HepG2 (cell line): ENCODE results near the gene LASP1. TPM values are rescaled to one million over a fixed set of nuclear protein-coding genes. Genes with fewer than 3 reads are reported as not detected.
A peak's percentile ranks its signal among the peaks of the same experiment; 100 is the strongest.

ENCODE experiments used
- ATAC-seq: fragments of 200-7000 bp; cut with Tn5 transposase; 3 replicates; pipeline ENCODE4 v1.9.1; 2020; ENCODE audit warnings: mild to moderate bottlenecking, moderate library complexity
- BruUV-seq: library from RNA; stranded (reverse); fragments of 400-500 nt; replicated peaks from 2 replicates; lab custom pipeline; 2021; lab: Mats Ljungman, UMichigan
- CTCF ChIA-PET: fragments of 300-600 bp; formaldehyde crosslinking; extraction: SDS; loops from one replicate; lab custom pipeline; 2021; ENCODE audit warnings: low total read pairs, inconsistent platforms, low intra/inter-chr PET ratio; lab: Yijun Ruan, JAX
- POLR2A ChIA-PET: fragments of 350-600 bp; sonication (Branson Sonifier 250); formaldehyde crosslinking; loops from one replicate; lab custom pipeline; 2020; ENCODE audit warnings: antibody characterized with exemption, inconsistent platforms; lab: Yijun Ruan, JAX
- DNase-seq: peaks from one replicate; pipeline ENCODE4 v3.0.0-alpha.2; 2015; ENCODE audit warnings: low spot score
- FAIRE-seq: peaks from 3 replicates; lab custom pipeline; 2011; peaks lifted over from hg19 to GRCh38; lab: Jason Lieb, UNC
- H2AFZ ChIP-seq: one replicate; pipeline ENCODE4 v1.6.1; 2011; ENCODE audit warnings: low read length, inconsistent platforms
- H3K27ac ChIP-seq: fragments of 300-600 bp; 3 replicates; pipeline ENCODE4 v1.8.0; 2011; ENCODE audit warnings: mixed run types, mild to moderate bottlenecking, mixed read lengths, low read length, inconsistent platforms; ENCODE audit not compliant: insufficient read depth; ENCODE audit errors: extremely low read length
- H3K27me3 ChIP-seq, 2 experiments: fragments of 200-600 bp in 1 of 2; 2 replicates in 1 of 2; 3 replicates in 1 of 2; pipeline versions ENCODE4 v1.6.0 to v1.8.0; 2011; ENCODE audit warnings: low read length in 2 of 2, mild to moderate bottlenecking in 2 of 2, moderate library complexity in 2 of 2, inconsistent platforms in 1 of 2; ENCODE audit not compliant: insufficient read depth in 2 of 2, control insufficient read depth in 1 of 2
- H3K36me3 ChIP-seq, 2 experiments: fragments of 200-600 bp in 1 of 2; replicated peaks in 1 of 2; 2 replicates in 1 of 2; 3 replicates in 1 of 2; pipeline versions ENCODE4 v1.5.1 to v1.8.0; 2011; ENCODE audit warnings: low read length in 2 of 2, inconsistent platforms in 1 of 2; ENCODE audit not compliant: insufficient read depth in 2 of 2, control insufficient read depth in 1 of 2
- H3K4me1 ChIP-seq: 2 replicates; pipeline ENCODE4 v1.5.1; 2012; ENCODE audit warnings: low read length, inconsistent platforms; ENCODE audit not compliant: insufficient read depth
- H3K4me2 ChIP-seq: 2 replicates; pipeline ENCODE4 v1.6.0; 2011; ENCODE audit warnings: low read depth, low read length, inconsistent platforms
- H3K4me3 ChIP-seq, 3 experiments: fragments of 200-600 bp in 1 of 3; sonication (generic), shearing (Covaris generic) in 1 of 3; replicated peaks in 1 of 3; 2 replicates each; pipeline ENCODE4 v1.5.1; 2011 to 2016; ENCODE audit warnings: low read length in 3 of 3, inconsistent platforms in 2 of 3, low read depth in 2 of 3, mild to moderate bottlenecking in 2 of 3, control low read depth in 1 of 3, mixed read lengths in 1 of 3; ENCODE audit not compliant: insufficient read depth in 1 of 3
- H3K79me2 ChIP-seq: one replicate; pipeline ENCODE4 v1.6.1; 2011; ENCODE audit warnings: low read length, inconsistent platforms; ENCODE audit not compliant: insufficient read depth
- H3K9ac ChIP-seq: 2 replicates; pipeline ENCODE4 v1.6.0; 2011; ENCODE audit warnings: mild to moderate bottlenecking, low read depth, low read length, inconsistent platforms; ENCODE audit not compliant: insufficient read depth
- H3K9me3 ChIP-seq: 2 replicates; pipeline ENCODE4 v1.5.1; 2012; ENCODE audit warnings: mild to moderate bottlenecking, low read length
- H4K20me1 ChIP-seq: 2 replicates; pipeline ENCODE4 v1.6.0; 2011; ENCODE audit warnings: inconsistent platforms, mild to moderate bottlenecking, low read length, moderate library complexity; ENCODE audit not compliant: insufficient read depth
- ZNF460 ChIP-seq: sonication (generic); formaldehyde crosslinking; IDR thresholded peaks from 2 replicates; pipeline ENCODE4 v1.5.1; 2020; ENCODE audit warnings: missing genetic modification reagents, mild to moderate bottlenecking, borderline replicate concordance
- WGBS: methylation state at CpG from one replicate; pipeline ENCODE4 v1.1.6; 2017; ENCODE audit warnings: low lambda C conversion rate; 5-methylcytosine and 5-hydroxymethylcytosine counted together
- in situ Hi-C: cut with HindIII; loops from 2 replicates; pipeline ENCODE4 v1.10.0; 2017; ENCODE audit warnings: low pct_unique_long_range_greater_than_20kb; ENCODE audit not compliant: extremely low pct_ligation_motif_present
- intact Hi-C: fragments of 100-400 bp; cut with micrococcal nuclease; formaldehyde crosslinking; loops from one replicate; pipeline ENCODE4 v1.10.0; 2022; ENCODE audit not compliant: unreplicated experiment
- polyA plus RNA-seq, 8 experiments: library from polyadenylated mRNA; depleted of rRNA in 3 of 8; stranded (reverse) in 7 of 8; unstranded in 1 of 8; fragments of >200 nt; fragmentation: Illumina TruSeq in 4 of 8; extraction: Trizol in 4 of 8; gene quantifications; 2 replicates each; pipeline versions ENCODE4 v1.2.1 to v1.2.3, GENCODE V29; 2011 to 2016; ENCODE audit warnings: low read depth in 4 of 8, missing spikeins in 1 of 8, mixed read lengths in 1 of 8; ENCODE audit not compliant: insufficient read depth in 1 of 8
- total RNA-seq, 5 experiments: library from RNA; depleted of rRNA; stranded (reverse); fragments of >200 nt; fragmentation: Illumina TruSeq; extraction: Trizol; gene quantifications; 2 replicates each; pipeline ENCODE4 v1.2.3, GENCODE V29; 2016; ENCODE audit warnings: low read depth in 1 of 5
- TF ChIP-seq, protein P1 (sequence below): sonication (generic); formaldehyde crosslinking; IDR thresholded peaks from 2 replicates; pipeline ENCODE4 v1.4.0; 2020; ENCODE audit warnings: missing genetic modification reagents
- TF ChIP-seq, protein P2 (sequence below), 2 experiments: fragments of 450-650 bp in 1 of 2; sonication (generic) in 1 of 2; formaldehyde crosslinking; IDR thresholded peaks; 2 replicates each; pipeline versions ENCODE4 v1.5.0 to v1.8.0; 2020 to 2022; ENCODE audit warnings: mild to moderate bottlenecking in 1 of 2, missing genetic modification reagents in 1 of 2
- TF ChIP-seq, protein P3 (sequence below): sonication (generic); formaldehyde crosslinking; IDR thresholded peaks from 2 replicates; pipeline ENCODE4 v1.8.0; 2022; ENCODE audit warnings: mild to moderate bottlenecking, missing genetic modification reagents, moderate library complexity
- TF ChIP-seq, protein P4 (sequence below): fragments of 450-650 bp; IDR thresholded peaks from 2 replicates; pipeline ENCODE4 v1.6.1; 2016
- TF ChIP-seq, protein P5 (sequence below): sonication (generic); formaldehyde crosslinking; IDR thresholded peaks from 2 replicates; pipeline ENCODE4 v1.5.0; 2020; ENCODE audit warnings: mild to moderate bottlenecking, missing genetic modification reagents

Gene LASP1
- total and polyA plus RNA-seq, 2 of the 13 experiments (the other 11 are each of a cell fraction or from before 2014, with no cell fraction given), result 70.1 to 97.0 TPM

DNA sequence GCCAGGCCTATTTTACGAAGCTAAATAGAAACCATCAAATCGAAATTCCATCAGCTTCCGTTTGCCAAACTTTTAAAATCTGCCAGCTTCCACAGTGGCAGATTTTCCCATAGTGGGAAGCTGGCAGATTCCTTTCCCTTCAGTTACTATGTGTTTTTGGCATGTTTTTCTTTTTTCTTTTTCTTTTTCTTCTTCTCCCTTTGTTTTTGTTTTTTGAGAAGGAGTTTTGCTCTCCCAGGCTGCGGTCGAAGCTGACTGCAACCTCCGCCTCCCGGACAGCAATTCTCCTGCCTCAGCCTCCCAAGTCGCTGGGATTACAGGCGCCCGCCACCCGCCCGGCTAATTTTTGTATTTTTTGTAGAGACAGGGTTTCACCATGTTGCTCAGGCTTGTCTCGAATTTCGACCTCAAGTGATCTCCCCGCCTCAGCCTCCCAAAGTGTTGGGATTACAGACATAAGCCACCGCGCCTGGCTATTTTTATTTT, 44.1 kb upstream of the LASP1 start (continued):
- TF ChIP-seq, protein P1, sequence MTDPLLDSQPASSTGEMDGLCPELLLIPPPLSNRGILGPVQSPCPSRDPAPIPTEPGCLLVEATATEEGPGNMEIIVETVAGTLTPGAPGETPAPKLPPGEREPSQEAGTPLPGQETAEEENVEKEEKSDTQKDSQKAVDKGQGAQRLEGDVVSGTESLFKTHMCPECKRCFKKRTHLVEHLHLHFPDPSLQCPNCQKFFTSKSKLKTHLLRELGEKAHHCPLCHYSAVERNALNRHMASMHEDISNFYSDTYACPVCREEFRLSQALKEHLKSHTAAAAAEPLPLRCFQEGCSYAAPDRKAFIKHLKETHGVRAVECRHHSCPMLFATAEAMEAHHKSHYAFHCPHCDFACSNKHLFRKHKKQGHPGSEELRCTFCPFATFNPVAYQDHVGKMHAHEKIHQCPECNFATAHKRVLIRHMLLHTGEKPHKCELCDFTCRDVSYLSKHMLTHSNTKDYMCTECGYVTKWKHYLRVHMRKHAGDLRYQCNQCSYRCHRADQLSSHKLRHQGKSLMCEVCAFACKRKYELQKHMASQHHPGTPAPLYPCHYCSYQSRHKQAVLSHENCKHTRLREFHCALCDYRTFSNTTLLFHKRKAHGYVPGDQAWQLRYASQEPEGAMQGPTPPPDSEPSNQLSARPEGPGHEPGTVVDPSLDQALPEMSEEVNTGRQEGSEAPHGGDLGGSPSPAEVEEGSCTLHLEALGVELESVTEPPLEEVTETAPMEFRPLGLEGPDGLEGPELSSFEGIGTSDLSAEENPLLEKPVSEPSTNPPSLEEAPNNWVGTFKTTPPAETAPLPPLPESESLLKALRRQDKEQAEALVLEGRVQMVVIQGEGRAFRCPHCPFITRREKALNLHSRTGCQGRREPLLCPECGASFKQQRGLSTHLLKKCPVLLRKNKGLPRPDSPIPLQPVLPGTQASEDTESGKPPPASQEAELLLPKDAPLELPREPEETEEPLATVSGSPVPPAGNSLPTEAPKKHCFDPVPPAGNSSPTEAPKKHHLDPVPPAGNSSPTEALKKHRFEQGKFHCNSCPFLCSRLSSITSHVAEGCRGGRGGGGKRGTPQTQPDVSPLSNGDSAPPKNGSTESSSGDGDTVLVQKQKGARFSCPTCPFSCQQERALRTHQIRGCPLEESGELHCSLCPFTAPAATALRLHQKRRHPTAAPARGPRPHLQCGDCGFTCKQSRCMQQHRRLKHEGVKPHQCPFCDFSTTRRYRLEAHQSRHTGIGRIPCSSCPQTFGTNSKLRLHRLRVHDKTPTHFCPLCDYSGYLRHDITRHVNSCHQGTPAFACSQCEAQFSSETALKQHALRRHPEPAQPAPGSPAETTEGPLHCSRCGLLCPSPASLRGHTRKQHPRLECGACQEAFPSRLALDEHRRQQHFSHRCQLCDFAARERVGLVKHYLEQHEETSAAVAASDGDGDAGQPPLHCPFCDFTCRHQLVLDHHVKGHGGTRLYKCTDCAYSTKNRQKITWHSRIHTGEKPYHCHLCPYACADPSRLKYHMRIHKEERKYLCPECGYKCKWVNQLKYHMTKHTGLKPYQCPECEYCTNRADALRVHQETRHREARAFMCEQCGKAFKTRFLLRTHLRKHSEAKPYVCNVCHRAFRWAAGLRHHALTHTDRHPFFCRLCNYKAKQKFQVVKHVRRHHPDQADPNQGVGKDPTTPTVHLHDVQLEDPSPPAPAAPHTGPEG, result 0 out of 2 replicates have a peak, but pooled peaks have one; percentile 38
- 0 out of 2 replicates have a peak, but pooled peaks have one; percentile 2 for TF ChIP-seq ZNF460 (CRISPR knock-in tag)
- TF ChIP-seq, protein P2, sequence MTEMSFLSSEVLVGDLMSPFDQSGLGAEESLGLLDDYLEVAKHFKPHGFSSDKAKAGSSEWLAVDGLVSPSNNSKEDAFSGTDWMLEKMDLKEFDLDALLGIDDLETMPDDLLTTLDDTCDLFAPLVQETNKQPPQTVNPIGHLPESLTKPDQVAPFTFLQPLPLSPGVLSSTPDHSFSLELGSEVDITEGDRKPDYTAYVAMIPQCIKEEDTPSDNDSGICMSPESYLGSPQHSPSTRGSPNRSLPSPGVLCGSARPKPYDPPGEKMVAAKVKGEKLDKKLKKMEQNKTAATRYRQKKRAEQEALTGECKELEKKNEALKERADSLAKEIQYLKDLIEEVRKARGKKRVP (CRISPR knock-in tag; IDR thresholded peaks at IDR 0.05), result 0 out of 4 replicates have a peak, but pooled peaks of 1 of the 2 experiments have one; percentile 9

DNA sequence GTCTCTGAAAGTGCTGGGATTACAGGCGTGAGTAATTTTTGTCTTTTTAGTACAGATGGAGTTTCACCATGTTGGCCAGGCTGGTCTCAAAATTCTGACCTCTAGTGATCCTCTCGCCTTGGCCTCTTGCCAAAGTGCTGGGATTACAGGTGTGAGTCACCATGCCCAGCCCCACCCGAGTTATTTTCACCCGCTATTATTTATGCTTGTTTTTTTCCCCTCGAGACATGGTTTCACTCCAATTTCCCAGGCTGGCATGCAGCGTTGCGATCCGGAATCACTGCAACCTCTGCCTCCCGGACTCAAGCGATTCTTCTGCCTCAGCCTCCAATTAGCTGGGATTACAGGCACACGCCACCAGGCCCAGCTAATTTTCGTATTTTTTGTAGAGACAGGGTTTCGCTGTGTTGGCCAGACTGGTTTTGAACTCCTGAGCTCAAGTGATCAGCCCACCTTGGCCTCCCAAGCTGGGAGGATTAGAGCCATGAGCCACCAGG, 25.5 kb upstream of the LASP1 start:
- ATAC-seq (peak; percentile 23), FAIRE-seq (no peak), DNase-seq (peak; percentile 51)
- H4K20me1 ChIP-seq, result peaks cover 15% of the 10 kb centered on the region
- H2AFZ ChIP-seq, result no peak overlapping the region
- peaks cover 40% of the 10 kb centered on the region for H3K4me1 ChIP-seq
- no TSS peak for BruUV-seq
- WGBS, result 20% methylated on average over 13 of the region's 13 CpGs
- peak overlapping the region; percentile 52 for H3K27ac ChIP-seq
- in situ Hi-C loops, result no loop called here
- intact Hi-C loops, result no loop called here
- H3K4me3 ChIP-seq, result peak overlapping the region in 2 of 3 experiments; percentile 13 to 30; a peak in 2 of 6 replicates
- POLR2A ChIA-PET, result interaction anchor here (1.1 to 6.5 kb wide), 4 partner anchors 9 to 25 kb away, joined by 3 to 58 read pairs (median 24); partner anchors contain the start of genes CWC25, LASP1 and RPL23
- H3K27me3 ChIP-seq, result no peaks in the 10 kb centered on the region
- H3K9ac ChIP-seq, result peak overlapping the region; percentile 36; the same call in 1 of the 2 replicates
- CTCF ChIA-PET, result no interaction called here
- H3K36me3 ChIP-seq, result peaks cover 5 to 13% of the 10 kb centered on the region in 2 experiments; a peak in 4 of 5 replicates
- H3K4me2 ChIP-seq, result peak overlapping the region; percentile 73
- H3K79me2 ChIP-seq, result no peaks in the 10 kb centered on the region
- no peaks in the 10 kb centered on the region for H3K9me3 ChIP-seq
- TF ChIP-seq, protein P3, sequence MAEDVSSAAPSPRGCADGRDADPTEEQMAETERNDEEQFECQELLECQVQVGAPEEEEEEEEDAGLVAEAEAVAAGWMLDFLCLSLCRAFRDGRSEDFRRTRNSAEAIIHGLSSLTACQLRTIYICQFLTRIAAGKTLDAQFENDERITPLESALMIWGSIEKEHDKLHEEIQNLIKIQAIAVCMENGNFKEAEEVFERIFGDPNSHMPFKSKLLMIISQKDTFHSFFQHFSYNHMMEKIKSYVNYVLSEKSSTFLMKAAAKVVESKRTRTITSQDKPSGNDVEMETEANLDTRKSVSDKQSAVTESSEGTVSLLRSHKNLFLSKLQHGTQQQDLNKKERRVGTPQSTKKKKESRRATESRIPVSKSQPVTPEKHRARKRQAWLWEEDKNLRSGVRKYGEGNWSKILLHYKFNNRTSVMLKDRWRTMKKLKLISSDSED, result no peak
- TF ChIP-seq, protein P4, sequence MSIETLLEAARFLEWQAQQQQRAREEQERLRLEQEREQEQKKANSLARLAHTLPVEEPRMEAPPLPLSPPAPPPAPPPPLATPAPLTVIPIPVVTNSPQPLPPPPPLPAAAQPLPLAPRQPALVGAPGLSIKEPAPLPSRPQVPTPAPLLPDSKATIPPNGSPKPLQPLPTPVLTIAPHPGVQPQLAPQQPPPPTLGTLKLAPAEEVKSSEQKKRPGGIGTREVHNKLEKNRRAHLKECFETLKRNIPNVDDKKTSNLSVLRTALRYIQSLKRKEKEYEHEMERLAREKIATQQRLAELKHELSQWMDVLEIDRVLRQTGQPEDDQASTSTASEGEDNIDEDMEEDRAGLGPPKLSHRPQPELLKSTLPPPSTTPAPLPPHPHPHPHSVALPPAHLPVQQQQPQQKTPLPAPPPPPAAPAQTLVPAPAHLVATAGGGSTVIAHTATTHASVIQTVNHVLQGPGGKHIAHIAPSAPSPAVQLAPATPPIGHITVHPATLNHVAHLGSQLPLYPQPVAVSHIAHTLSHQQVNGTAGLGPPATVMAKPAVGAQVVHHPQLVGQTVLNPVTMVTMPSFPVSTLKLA, result no peak
- TF ChIP-seq, protein P5, sequence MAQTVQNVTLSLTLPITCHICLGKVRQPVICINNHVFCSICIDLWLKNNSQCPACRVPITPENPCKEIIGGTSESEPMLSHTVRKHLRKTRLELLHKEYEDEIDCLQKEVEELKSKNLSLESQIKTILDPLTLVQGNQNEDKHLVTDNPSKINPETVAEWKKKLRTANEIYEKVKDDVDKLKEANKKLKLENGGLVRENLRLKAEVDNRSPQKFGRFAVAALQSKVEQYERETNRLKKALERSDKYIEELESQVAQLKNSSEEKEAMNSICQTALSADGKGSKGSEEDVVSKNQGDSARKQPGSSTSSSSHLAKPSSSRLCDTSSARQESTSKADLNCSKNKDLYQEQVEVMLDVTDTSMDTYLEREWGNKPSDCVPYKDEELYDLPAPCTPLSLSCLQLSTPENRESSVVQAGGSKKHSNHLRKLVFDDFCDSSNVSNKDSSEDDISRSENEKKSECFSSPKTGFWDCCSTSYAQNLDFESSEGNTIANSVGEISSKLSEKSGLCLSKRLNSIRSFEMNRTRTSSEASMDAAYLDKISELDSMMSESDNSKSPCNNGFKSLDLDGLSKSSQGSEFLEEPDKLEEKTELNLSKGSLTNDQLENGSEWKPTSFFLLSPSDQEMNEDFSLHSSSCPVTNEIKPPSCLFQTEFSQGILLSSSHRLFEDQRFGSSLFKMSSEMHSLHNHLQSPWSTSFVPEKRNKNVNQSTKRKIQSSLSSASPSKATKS (CRISPR knock-in tag), result no peak
